Suppressor macrophage treated with lipopolysaccharide for 1 hour (primary cell): Measurements from ENCODE around the gene SSBP3.
"Not testable (repeated sequence)": the region's sequence is repeated elsewhere in the genome, so short reads cannot be mapped to it uniquely, and the experiment has no call there.

Source experiments
- DNase-seq, 3 donors: peaks; one replicate each; pipeline ENCODE4 v3.0.0-alpha.2; 2020 to 2022

The SSBP3 gene

GRCh38 chr1:54239035-54239383 lies 167.2 kb downstream of the SSBP3 start:
- peak; percentile 41 to 55 (median 54) for DNase-seq

- peak; percentile 83 to 89 (median 87) for DNase-seq
Measured at GRCh38 chr1:54238353-54239034, 167.7 kb downstream of the SSBP3 start.

GRCh38 chr1:54237586-54237985 lies 168.6 kb downstream of the SSBP3 start:
- peak in 2 of 3 donors; percentile 38 to 58 for DNase-seq

- DNase-seq = no peak
Measured at GRCh38 chr1:54234284-54234683, 171.9 kb downstream of the SSBP3 start.

GRCh38 chr1:54233196-54233595 lies 173.0 kb downstream of the SSBP3 start:
- not testable (repeated sequence) for DNase-seq

- DNase-seq = peak; percentile 71 to 86 (median 78)
Measured at GRCh38 chr1:54230507-54231339, 175.5 kb downstream of the SSBP3 start.

- DNase-seq = peak in 2 of 3 donors; percentile 46 to 64
Measured at GRCh38 chr1:54229281-54229891, 176.8 kb downstream of the SSBP3 start.

- DNase-seq = no peak
Measured at GRCh38 chr1:54228638-54229079, 177.5 kb downstream of the SSBP3 start.

GRCh38 chr1:54227891-54228310 lies 178.3 kb downstream of the SSBP3 start:
- DNase-seq = peak; percentile 61 to 80 (median 68)

- peak; percentile 80 to 89 (median 86) for DNase-seq
Measured at GRCh38 chr1:54227091-54227602, 179.0 kb downstream of the SSBP3 start.

GRCh38 chr1:54225986-54226559 lies 180.1 kb downstream of the SSBP3 start:
- no peak for DNase-seq

GRCh38 chr1:54225378-54225777 lies 180.8 kb downstream of the SSBP3 start:
- DNase-seq = no peak

- DNase-seq = no peak
Measured at GRCh38 chr1:54224233-54224632, 182.0 kb downstream of the SSBP3 start.

GRCh38 chr1:54223441-54224202 lies 182.6 kb downstream of the SSBP3 start:
- no peak for DNase-seq

- no peak for DNase-seq
Measured at GRCh38 chr1:54222711-54223110, 183.5 kb downstream of the SSBP3 start.

GRCh38 chr1:54221867-54222484 lies 184.2 kb downstream of the SSBP3 start:
- no peak for DNase-seq

GRCh38 chr1:54221113-54221834 lies 184.9 kb downstream of the SSBP3 start:
- DNase-seq = no peak

GRCh38 chr1:54220004-54220811 lies 186.0 kb downstream of the SSBP3 start:
- DNase-seq = peak; percentile 63 to 84 (median 77)

- peak in 1 of 3 donors; percentile 29 for DNase-seq
Measured at GRCh38 chr1:54219688-54220003, 186.5 kb downstream of the SSBP3 start.
